Transverse colon (tissue), 4 donors: ENCODE data around the gene TRPM2.

ENCODE experiments used
- EP300 ChIP-seq: sonication (generic); formaldehyde crosslinking; IDR thresholded peaks from one replicate; pipeline ENCODE4 v1.6.1; 2017; ENCODE audit warnings: antibody characterized with exemption, low read depth
- POLR2A ChIP-seq: fragments of 450-650 bp; IDR thresholded peaks from one replicate; pipeline ENCODE4 v1.6.1; 2016; ENCODE audit warnings: antibody characterized with exemption, mild to moderate bottlenecking, moderate library complexity
- POLR2AphosphoS5 ChIP-seq, 3 donors: sonication (generic); formaldehyde crosslinking; IDR thresholded peaks; one replicate each; pipeline ENCODE4 v1.6.1; 2016; ENCODE audit warnings: antibody characterized with exemption in 3 of 3
- TF ChIP-seq, protein P1 (sequence below), 5 experiments: fragments of 200-600 bp in 3 of 5; fragments of 450-650 bp in 2 of 5; sonication (generic) in 3 of 5; IDR thresholded peaks; 1 replicate in 2 of 5; 2 replicates in 3 of 5; pipeline ENCODE4 v1.5.1; 2016 to 2017; ENCODE audit warnings: antibody characterized with exemption in 5 of 5, inconsistent platforms in 3 of 5, mild to moderate bottlenecking in 2 of 5, moderate library complexity in 1 of 5

DNA sequence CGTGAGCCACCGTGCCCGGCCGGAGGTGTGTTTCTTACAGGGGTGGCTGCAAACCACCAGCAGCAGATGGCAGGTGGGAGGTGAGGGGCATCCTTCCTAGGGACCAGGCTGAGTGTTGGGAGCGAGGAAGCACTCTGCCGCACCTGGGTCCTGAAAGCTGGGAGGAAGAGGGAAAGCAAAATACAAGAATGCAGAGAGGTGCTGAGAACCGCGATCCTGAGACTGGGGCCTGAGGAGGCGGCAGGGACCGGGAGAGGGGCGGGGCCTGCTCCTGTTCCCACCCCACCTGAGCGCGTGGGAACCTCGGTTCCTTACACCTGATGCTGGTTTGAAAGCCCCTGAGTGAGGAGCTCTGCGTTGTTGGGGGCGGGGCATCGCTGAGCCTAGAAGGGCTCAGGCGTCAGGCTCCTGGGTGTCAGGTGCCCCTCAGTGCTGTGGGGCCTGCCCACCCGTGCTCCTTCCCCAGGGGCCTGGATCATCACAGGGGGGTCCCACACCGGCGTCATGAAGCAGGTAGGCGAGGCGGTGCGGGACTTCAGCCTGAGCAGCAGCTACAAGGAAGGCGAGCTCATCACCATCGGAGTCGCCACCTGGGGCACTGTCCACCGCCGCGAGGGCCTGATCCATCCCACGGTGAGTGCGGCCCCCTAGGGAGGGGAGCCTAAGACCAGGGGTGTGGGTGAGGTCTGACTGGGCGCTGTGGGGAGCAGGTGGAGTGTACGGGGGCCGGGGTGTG, 15.5 kb downstream of the TRPM2 start:
- TF ChIP-seq POLR2A (no peak), EP300 (no peak), POLR2AphosphoS5 (IDR thresholded peaks at IDR 0.05) (no peak)
- TF ChIP-seq, protein P1, sequence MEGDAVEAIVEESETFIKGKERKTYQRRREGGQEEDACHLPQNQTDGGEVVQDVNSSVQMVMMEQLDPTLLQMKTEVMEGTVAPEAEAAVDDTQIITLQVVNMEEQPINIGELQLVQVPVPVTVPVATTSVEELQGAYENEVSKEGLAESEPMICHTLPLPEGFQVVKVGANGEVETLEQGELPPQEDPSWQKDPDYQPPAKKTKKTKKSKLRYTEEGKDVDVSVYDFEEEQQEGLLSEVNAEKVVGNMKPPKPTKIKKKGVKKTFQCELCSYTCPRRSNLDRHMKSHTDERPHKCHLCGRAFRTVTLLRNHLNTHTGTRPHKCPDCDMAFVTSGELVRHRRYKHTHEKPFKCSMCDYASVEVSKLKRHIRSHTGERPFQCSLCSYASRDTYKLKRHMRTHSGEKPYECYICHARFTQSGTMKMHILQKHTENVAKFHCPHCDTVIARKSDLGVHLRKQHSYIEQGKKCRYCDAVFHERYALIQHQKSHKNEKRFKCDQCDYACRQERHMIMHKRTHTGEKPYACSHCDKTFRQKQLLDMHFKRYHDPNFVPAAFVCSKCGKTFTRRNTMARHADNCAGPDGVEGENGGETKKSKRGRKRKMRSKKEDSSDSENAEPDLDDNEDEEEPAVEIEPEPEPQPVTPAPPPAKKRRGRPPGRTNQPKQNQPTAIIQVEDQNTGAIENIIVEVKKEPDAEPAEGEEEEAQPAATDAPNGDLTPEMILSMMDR (IDR thresholded peaks at IDR 0.05), result no peak
